GM10248 (cell line): ENCODE data around the gene PPP1R12A.

Source experiments
- CTCF ChIA-PET: fragments of 300-600 bp; sonication (Branson Sonifier 250); formaldehyde crosslinking; extraction: SDS; loops from one replicate; lab custom pipeline; 2021; ENCODE audit warnings: antibody characterized with exemption; lab: Yijun Ruan, JAX
- POLR2A ChIA-PET: fragments of 350-650 bp; sonication (Branson Sonifier 250); formaldehyde crosslinking; extraction: SDS; loops from one replicate; lab custom pipeline; 2020; ENCODE audit warnings: antibody characterized with exemption; lab: Yijun Ruan, JAX
- DNase-seq: peaks from one replicate; pipeline ENCODE4 v3.0.0; 2012; ENCODE audit errors: extremely low spot score
- TF ChIP-seq, protein P1 (sequence below): IDR thresholded peaks from 2 replicates; pipeline ENCODE4 v1.5.1; 2012; ENCODE audit warnings: mild to moderate bottlenecking, low read depth; ENCODE audit errors: extremely low read depth, missing control alignments, control extremely low read depth

PPP1R12A gene

DNA sequence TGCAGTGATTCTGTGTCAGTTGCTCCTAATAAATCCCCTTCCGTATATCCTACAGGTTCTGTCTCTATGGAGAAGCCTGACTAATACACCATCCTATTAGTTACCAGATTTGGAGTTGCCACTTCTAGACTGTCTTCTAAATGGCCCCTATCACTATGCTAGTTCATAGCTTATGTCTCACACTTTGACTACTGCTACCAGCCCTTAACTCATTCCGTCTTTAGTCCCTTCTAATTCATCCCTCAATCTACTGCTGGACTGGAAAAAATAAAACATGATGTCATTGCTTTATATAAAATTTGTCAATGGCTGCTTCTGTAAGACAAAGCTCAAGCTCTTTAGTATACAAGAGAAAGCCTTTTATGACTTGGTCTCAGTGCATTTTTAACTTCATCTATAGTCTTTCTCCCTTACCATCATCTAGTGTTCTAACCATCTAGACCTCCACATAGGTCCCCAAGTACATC, 99.5 kb downstream of the PPP1R12A start:
- ChIA-PET POLR2A (no interaction called here), CTCF (interaction anchor here (1.0 to 1.6 kb wide), 3 partner anchors 9 to 434 kb away, joined by 3 to 5 read pairs (median 4); no protein-coding TSS in a partner anchor)
- TF ChIP-seq, protein P1, sequence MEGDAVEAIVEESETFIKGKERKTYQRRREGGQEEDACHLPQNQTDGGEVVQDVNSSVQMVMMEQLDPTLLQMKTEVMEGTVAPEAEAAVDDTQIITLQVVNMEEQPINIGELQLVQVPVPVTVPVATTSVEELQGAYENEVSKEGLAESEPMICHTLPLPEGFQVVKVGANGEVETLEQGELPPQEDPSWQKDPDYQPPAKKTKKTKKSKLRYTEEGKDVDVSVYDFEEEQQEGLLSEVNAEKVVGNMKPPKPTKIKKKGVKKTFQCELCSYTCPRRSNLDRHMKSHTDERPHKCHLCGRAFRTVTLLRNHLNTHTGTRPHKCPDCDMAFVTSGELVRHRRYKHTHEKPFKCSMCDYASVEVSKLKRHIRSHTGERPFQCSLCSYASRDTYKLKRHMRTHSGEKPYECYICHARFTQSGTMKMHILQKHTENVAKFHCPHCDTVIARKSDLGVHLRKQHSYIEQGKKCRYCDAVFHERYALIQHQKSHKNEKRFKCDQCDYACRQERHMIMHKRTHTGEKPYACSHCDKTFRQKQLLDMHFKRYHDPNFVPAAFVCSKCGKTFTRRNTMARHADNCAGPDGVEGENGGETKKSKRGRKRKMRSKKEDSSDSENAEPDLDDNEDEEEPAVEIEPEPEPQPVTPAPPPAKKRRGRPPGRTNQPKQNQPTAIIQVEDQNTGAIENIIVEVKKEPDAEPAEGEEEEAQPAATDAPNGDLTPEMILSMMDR = no peak
- no peak for DNase-seq

DNA sequence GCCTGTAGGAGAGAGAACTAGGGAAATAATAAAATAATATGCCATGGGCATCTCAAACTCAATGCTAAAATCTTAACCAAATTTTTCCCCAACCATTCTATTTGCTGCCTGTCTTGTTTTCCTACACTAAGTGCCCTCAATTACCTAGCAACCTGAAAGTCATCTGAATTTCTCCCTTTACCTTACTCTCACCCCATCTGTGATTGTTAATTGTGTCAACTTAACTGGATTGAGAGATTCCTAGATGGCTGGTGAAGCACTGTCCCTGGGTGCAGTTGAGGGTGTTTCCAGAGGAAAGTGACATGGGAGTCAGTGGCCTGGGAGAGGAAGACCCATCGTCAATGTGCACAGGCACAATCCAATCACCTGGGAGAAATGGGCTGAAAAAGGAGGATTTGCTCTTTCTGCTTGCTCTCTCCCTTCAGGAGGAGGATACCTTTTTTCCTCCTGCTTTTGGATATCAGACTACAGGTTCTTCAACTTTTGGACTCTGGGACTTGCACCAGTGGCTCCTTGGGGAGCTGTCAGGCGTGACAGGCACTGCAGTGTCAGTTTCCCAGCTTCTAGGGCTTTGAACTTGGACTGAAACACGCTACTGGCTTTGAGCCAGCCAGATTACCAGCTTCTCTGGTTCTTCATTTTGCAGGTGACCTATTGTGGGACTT, 100.1 kb downstream of the PPP1R12A start:
- CTCF ChIA-PET = interaction anchor here (1.0 to 1.6 kb wide), 3 partner anchors 9 to 435 kb away, joined by 3 to 5 read pairs (median 4); no protein-coding TSS in a partner anchor
- POLR2A ChIA-PET = no interaction called here
- TF ChIP-seq, protein P1 = no peak
- DNase-seq = no peak

DNA sequence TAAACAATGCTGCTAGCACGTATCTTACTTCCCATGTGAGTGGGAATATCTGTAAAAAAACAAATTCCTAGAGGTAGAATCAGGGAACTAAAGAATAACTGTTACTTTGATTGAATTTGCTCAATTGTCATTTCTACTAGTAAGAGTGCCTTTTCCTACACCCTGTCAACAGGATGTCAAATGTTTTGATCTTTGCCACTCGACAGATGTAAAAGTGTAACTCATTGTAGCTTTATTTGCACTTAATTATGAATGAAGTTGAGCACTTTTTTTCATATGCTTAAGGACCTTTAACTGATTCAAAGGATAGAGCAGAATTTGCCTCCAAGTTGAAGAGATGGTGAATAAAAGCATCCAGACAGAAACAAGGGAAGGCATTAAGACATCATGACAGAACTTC, 104.5 kb downstream of the PPP1R12A start:
- POLR2A ChIA-PET = no interaction called here
- DNase-seq = no peak
- CTCF ChIA-PET = interaction anchor here (2.4 kb wide), 1 partner anchor 12 kb away, joined by 10 read pairs; no protein-coding TSS in a partner anchor
- TF ChIP-seq, protein P1 = no peak

DNA sequence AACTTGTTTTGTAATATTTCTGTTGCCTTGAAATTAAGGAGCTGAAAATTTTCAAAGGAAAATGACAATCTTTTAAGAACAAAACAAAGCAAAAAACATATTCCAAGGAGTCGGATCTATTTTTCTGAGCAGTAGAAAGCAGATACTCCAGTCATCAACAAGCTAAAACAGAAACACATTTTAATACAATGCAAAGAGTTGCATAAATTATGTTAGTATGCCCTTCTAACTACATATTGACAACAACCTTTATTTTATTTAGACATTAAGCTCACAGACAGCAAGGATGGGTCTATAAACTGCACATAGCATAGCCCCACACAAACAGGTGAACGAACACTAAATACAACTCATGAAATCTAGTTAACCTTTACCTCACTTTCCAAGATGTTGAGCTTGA, 106.0 kb downstream of the PPP1R12A start:
- CTCF ChIA-PET = interaction anchor here (0.8 to 2.4 kb wide), 4 partner anchors 8 to 83 kb away, joined by 3 to 10 read pairs (median 4); no protein-coding TSS in a partner anchor
- TF ChIP-seq, protein P1 = no peak
- POLR2A ChIA-PET = no interaction called here
- DNase-seq = no peak

DNA sequence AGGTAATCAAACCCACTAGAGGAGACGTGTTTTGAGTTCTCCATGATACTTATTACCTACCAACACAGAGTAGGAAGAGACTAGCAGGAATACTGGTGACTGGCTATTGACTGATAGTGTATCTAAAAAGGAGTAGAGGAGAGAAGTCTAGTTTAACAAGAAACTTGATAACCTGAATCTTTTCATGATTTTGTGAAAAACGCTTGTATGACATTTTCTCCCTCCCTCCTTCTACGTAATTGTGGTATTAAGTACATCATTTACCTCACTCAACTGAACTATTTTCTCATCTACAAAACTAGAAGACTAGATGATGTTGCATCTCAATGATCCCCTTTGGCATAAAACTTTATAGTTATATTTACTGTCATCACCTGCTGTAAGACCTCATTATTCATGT, 107.4 kb downstream of the PPP1R12A start:
- TF ChIP-seq, protein P1 = no peak
- CTCF ChIA-PET = no interaction called here
- DNase-seq = no peak
- POLR2A ChIA-PET = no interaction called here

DNA sequence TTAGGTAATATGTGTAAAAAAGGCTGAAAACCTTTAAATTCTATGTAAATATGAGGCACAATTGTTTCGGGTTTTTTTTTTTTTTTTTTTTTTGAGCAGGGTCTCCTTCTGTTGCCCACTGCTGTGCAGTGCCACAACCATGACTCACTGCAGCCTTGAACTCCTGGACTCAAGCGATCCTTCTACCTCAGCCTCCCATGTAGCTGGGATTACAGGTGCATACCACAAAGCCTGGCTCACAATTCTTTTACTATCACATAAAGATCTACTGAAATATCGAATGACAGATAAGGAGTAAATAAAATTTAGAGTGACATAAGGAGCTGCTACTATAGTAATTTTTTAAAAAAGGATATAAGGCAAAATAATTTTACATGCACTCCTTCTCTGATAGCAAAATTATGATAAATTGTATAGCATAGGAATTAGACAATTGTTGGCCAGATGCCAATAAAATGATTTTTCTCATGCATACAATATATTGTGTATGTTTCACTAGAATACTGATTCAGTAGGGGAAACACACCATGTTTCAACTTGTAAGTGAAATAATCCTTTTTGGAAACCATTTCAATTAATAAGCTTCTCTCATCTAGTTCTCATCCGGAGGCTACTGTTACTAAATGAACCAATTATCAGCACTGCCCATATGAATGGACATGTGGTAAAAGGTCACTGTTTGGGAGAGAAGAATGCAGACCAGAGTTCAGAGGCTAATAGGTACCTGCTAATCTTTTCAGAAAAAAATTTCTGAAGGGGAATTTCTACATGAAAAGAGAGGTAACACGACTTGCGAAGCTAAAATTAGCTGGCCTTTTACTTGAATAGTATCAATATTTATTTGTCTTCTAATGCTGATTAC, 108.4 kb downstream of the PPP1R12A start:
- TF ChIP-seq, protein P1 = no peak
- DNase-seq = no peak
- ChIA-PET POLR2A (no interaction called here), CTCF (interaction anchor here (1.1 kb wide), 1 partner anchor 9 kb away, joined by 4 read pairs; no protein-coding TSS in a partner anchor)
